IPS-15b (cell line): ENCODE measurements around the gene FOXRED2.

Experiments used
- H3K27me3 ChIP-seq: one replicate; pipeline ENCODE4 v1.6.1; 2013; ENCODE audit warnings: low read length; ENCODE audit not compliant: control insufficient read depth, insufficient read depth
- H3K36me3 ChIP-seq: one replicate; pipeline ENCODE4 v1.6.1; 2013; ENCODE audit warnings: low read length; ENCODE audit not compliant: control insufficient read depth, insufficient read depth
- H3K4me1 ChIP-seq: one replicate; pipeline ENCODE4 v1.6.1; 2013; ENCODE audit warnings: mild to moderate bottlenecking, low read length; ENCODE audit not compliant: control insufficient read depth, insufficient read depth
- H3K4me3 ChIP-seq: one replicate; pipeline ENCODE4 v1.5.1; 2013; ENCODE audit warnings: low read depth, low read length
- H3K9ac ChIP-seq: one replicate; pipeline ENCODE4 v1.6.1; 2013; ENCODE audit warnings: low read depth, mild to moderate bottlenecking, low read length
- H3K9me3 ChIP-seq: one replicate; pipeline ENCODE4 v1.6.1; 2013; ENCODE audit warnings: mild to moderate bottlenecking, low read length; ENCODE audit not compliant: control insufficient read depth, insufficient read depth

The FOXRED2 gene

DNA sequence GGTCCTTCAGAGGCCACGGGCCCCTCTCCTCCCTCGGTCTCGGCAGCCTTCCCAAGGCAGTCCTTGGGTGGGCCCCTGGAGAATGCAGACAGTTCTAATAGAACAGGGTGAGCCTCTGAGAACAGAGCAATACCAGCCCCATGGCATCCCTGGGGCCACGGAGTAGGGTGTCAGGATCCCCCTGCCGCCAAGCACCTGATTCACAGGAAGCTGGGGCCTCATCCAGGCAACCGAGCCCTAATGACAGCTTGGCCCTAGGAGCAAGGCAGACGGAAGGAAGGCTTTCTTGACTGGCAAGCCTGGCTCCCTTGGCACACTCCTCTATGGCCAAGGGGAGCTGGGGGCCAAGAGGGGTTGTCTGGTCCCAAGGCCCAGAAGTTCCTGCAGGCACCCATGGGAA is 40.6 kb downstream of the FOXRED2 start:
- H3K9me3 ChIP-seq = no peaks in the 10 kb centered on the region
- H3K4me1 ChIP-seq = peaks cover 5% of the 10 kb centered on the region
- no peak overlapping the region for H3K4me3 ChIP-seq
- H3K9ac ChIP-seq = no peak overlapping the region
- no peaks in the 10 kb centered on the region for H3K27me3 ChIP-seq
- H3K36me3 ChIP-seq = peaks cover 10% of the 10 kb centered on the region

DNA sequence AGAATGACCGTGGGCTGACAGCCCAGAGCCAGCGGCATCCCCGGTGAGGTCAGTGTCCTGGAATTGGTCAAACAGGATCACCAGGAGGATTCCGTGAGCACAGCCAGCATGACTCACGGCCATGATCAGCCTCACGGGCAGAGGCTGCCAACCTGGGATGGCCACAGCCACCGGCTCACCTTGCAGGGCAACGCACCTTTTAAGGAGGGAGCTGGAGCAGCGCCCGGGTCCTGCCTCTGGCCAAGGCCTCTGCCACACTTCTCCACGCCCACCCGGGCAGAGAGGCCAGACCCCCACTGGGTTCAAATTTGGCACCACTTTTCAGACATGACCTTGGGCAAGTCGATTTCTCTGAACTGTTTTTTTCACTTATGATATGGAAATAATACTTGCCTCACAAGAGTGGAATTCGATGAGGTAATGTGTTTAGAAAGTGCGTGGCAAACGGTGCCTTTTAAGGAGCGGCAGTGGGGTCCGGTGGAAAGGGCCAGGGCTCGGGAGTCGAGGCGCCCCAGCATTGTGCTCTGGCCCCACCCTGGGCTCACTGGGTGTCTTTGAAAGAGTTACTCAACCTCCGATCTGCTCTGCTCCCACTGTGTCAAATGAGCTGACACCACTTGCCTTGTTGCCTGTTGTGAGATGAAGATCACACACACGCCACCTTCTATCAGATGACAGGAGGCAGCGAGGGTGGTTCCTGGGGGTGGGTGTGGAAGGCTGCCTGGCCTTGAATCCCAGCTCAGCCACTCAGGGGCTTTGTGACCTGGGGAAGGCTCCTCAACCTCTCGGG is 41.4 kb downstream of the FOXRED2 start:
- H3K36me3 ChIP-seq = peaks cover 5% of the 10 kb centered on the region
- H3K9ac ChIP-seq = no peak overlapping the region
- peaks cover 5% of the 10 kb centered on the region for H3K4me1 ChIP-seq
- H3K9me3 ChIP-seq = no peaks in the 10 kb centered on the region
- peaks cover 3% of the 10 kb centered on the region for H3K27me3 ChIP-seq
- H3K4me3 ChIP-seq = no peak overlapping the region

DNA sequence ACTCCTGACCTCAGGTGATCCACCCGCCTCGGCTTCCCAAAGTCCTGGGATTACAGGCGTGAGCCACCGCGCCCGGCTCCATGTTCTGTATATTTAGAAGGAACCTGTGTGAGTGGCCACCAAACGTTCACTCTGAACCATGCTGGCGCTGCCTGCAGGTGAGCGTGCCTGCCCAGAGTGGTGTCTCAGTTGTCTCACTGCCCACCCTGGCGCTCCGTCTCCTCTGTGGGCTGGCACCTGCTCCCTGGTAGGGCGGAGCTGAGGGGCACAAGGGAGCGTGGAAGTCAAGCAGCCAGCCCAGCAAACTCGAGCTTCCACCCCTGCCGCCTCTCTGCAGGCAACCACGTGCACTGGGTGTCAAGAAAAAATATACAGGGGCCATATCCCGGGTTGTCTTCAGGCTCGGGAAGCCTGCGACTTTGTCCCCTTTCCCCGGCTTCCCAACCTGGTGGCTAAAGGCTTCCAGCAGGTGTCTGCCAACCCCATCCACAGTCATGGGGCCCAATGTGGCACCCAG is 42.1 kb downstream of the FOXRED2 start:
- Histone ChIP-seq H3K4me1 (peaks cover 5% of the 10 kb centered on the region), H3K36me3 (peaks cover 5% of the 10 kb centered on the region), H3K27me3 (peaks cover 3% of the 10 kb centered on the region), H3K4me3 (no peak overlapping the region), H3K9ac (no peak overlapping the region), H3K9me3 (no peaks in the 10 kb centered on the region)

DNA sequence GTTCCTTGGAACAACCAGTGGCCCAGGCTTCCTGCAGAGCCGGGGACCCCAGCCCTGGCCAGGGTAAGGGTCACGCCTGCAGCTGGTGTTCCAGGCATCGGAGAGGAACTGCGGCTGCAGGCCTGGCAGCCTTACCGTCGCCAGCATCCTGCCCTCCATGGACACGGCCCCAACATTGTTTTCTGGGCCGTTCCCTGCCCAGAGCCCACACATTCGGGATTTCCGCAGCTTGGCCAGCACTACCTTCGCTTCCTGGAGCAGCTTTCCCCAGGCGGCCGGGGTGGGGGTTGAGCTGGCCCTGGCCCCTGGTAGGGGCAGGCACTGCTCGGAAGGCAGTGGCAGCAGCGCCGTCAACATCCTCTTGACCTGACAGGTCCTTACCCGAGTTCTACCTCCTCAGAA is 43.1 kb downstream of the FOXRED2 start:
- Histone ChIP-seq H3K4me1 (peaks cover 8% of the 10 kb centered on the region), H3K36me3 (peaks cover 5% of the 10 kb centered on the region), H3K4me3 (no peak overlapping the region), H3K9me3 (no peaks in the 10 kb centered on the region), H3K27me3 (peaks cover 3% of the 10 kb centered on the region), H3K9ac (no peak overlapping the region)

DNA sequence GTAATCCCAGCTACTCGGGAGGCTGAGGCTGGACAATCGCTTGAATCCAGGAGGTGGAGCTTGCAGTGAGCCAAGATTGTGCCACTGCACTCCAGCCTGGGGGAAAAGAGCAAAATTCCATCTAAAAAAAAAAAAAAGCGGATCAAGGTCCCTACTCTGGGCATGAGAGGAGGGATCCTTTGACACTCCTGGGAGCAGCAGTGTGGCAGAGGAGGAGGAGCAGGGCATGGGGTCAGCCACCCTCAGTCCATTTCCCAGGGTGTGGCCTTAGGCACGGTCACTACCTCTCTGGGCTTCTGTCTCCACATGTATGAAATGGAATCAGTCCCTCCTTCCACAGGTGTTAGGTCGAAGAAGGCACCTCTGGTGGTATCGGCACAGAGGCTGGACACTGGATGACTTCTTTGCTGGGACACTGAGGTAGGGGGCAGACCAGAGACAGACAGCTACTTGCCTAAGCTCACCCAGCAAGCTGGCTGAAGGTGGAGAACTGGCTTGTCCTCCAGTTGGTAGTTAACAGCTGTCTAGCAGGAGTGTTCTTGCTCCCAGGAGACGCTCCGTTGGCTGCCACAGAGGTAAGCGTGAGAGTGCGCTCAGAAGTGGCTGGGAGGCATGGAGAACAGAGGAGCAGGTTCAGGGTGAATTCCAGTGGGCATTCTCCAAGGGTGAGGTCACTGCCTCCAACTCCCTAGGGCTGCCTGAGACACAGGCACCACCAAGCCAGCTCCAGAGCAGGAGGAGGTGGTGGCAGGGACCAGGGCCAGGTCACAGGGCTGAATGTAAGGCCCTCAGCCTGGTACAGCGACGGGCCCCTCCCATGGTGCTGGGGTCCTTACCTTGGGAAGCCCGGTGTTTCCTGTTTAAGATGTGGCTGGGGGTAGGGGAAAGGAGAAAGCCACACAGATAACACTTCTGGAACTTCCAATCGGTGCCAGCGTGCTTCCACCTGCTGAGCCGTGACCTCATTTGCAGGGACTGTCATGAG is 44.9 kb downstream of the FOXRED2 start:
- H3K4me1 ChIP-seq = peaks cover 8% of the 10 kb centered on the region
- H3K4me3 ChIP-seq = no peak overlapping the region
- no peak overlapping the region for H3K9ac ChIP-seq
- H3K9me3 ChIP-seq = no peaks in the 10 kb centered on the region
- H3K36me3 ChIP-seq = peaks cover 5% of the 10 kb centered on the region
- H3K27me3 ChIP-seq = peaks cover 3% of the 10 kb centered on the region

DNA sequence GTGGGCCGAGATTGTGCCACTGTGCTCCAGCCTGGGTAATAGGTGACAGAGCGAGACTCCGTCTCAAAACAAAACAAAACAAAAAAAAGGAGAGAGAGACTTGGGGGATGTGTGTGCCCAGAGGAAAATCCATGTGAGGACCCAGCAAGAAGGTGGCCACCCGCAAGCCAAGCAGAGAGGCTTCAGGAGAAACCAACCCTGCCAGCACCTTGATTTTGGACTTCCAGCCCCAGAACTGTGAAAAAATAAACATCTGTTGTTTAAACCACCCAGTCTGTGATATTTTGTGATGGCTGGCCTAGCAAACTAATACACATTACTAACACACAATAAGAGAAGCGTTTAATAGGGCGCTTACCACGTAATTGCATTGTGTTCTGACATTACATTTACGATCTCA is 46.6 kb downstream of the FOXRED2 start:
- Histone ChIP-seq H3K36me3 (no peaks in the 10 kb centered on the region), H3K4me3 (no peak overlapping the region), H3K4me1 (peaks cover 13% of the 10 kb centered on the region), H3K9ac (no peak overlapping the region), H3K27me3 (peaks cover 9% of the 10 kb centered on the region), H3K9me3 (no peaks in the 10 kb centered on the region)

DNA sequence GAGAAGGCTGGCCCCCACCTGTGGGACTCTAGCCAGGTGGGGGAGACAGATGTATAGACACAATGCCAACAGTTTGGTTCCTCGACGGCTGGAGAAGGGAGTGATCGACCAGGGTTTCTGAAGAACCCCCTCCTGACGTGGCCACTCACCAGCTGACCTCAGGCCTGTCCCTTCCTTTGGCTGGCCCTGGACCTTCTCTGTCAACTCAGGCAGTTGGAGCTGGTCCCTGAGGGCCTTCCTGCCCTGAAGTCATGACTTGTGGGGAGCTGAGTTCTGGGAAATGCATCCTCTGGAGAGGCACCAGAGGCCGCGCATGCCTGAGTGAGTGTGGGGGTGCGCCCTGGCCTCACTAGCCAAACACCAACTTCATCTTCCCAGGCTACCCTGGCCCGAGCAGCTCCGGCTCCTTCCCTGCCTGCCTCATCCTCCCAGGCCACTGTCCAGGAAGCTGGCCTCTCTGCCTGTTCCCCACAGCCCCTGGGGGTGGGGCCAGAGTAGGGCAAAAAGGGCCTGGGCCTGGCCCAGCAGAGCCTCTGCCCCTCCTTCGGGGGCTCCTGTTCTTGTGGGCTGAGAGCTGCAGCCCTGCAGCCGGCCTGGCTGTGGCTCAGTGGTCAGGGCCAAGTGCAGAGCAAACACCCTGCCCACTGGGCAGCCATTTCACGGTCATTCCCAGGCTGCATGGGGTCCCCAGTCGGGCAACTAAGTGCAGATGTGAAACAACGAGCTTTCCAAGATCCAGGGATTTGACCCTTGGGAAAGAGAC is 49.0 kb downstream of the FOXRED2 start:
- peaks cover 13% of the 10 kb centered on the region for H3K4me1 ChIP-seq

DNA sequence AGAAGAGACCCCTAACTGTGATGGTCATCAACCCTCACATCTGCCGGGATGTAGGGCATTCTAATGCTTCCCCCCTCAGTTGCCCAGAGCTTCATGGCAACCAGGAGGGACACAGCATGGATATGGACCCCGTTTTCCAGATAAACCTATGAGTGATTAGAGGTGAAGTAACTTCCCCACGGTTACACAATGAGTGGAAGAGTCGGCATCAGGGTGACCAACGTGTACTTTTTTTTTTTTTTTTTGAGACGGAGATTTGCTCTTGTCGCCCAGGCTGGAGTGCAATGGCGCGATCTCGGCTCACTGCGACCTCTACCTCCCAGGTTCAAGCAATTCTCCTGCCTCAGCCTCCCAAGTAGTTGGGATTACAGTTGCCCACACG is 50.4 kb downstream of the FOXRED2 start:
- no peak overlapping the region for H3K9ac ChIP-seq
- H3K27me3 ChIP-seq = peaks cover 9% of the 10 kb centered on the region
- no peaks in the 10 kb centered on the region for H3K36me3 ChIP-seq
- H3K4me3 ChIP-seq = no peak overlapping the region
- peaks cover 8% of the 10 kb centered on the region for H3K4me1 ChIP-seq
- H3K9me3 ChIP-seq = no peaks in the 10 kb centered on the region

More for the DNA sequence above, 49.0 kb downstream of the FOXRED2 start:
- H3K9ac ChIP-seq = no peak overlapping the region
- H3K9me3 ChIP-seq = no peaks in the 10 kb centered on the region
- H3K36me3 ChIP-seq = no peaks in the 10 kb centered on the region
- H3K27me3 ChIP-seq = peaks cover 9% of the 10 kb centered on the region
- no peak overlapping the region for H3K4me3 ChIP-seq

DNA sequence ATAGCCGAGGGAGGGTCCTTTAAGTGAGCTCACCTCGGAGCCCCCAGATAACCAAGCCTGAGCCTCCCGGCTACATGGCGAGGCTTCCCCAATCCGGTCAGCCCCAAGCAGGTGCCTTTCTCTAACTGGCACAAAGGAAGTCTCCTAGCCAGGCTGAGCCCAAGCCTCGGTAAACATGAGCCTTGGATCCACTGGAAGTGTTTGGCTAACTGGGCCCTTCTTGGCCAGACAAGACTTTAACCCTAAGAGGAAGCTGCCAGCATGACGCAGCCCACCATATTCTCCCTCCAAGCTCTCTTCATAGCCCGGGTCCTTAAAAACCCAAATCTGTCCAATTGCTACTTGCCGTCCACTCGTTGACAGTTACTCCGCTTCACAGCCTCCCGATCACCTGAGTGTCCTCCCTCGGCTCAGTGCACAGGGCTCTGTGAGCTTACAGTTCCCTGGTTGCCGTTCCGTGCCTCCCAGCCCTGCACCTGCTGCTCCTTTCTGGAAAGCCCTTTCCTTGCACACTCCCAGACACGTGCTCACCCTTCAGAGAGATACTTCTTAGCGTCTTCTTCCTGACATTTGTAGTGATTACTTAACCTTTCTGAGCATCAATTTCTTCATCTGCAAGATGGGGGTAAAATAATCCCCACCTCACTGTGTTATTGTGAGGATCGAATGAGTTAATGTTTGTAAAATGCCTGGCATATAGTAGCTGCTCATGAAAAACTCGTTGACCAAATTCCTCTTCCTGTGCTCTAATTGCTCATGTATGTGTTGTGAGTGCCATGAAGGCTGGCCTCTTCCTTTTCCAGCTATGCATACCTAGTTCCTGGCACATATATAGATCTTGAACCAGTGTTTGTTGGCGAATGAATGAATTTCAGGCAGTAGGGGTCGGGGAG is 51.0 kb downstream of the FOXRED2 start:
- Histone ChIP-seq H3K27me3 (peaks cover 6% of the 10 kb centered on the region), H3K4me1 (peaks cover 8% of the 10 kb centered on the region), H3K4me3 (peak overlapping the region; percentile 30), H3K9me3 (no peaks in the 10 kb centered on the region), H3K9ac (peak overlapping the region; percentile 57), H3K36me3 (no peaks in the 10 kb centered on the region)

DNA sequence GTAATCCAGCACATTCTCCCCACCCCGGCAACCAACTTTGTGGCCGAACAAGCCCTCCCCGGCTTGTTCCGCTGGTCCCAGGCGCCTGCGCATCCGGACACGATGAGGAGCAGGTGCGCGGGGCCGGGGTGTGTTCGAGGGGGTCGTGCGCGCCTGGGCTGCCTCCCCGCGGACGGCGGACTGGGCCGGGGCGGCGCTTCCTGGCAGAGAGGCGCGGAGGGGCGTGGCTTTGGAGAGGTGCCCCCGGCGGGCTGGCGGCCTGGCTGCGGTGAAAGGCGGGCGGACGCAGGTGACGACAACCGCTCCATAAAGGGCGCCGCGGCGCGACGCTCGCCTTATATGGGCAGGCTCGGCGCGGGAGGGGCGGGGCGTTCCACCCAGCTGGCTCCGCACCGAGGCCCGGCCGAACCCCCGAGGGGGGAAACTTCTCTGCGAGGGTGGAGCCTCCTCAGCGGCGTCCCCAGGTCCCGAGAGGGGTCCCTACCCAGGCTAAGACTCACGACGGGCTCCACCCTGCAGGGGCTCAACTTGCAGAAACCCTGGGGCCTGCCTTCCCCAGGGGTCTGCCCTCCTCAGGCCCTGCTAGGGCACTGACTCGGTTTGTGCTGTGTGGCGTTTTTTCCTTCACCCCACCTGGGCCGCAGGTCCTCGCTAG is 51.8 kb downstream of the FOXRED2 start:
- Histone ChIP-seq H3K9ac (peak overlapping the region; percentile 57), H3K4me1 (peaks cover 8% of the 10 kb centered on the region), H3K9me3 (no peaks in the 10 kb centered on the region), H3K27me3 (peaks cover 6% of the 10 kb centered on the region), H3K4me3 (peak overlapping the region; percentile 73), H3K36me3 (no peaks in the 10 kb centered on the region)
